ENCODE data around the gene TMUB1.

- TF ChIP-seq CTCF (IDR thresholded peaks at IDR 0.05), result no peak
- no peak for TF ChIP-seq POLR2A (IDR thresholded peaks at IDR 0.05)
Measured at GRCh38 chr7:151061213-151062110, 21.8 kb downstream of the TMUB1 start.

Data from thyroid gland (tissue), 4 donors.